ENCODE data around the gene HESX1. TPM values are rescaled to one million over a fixed set of nuclear protein-coding genes. Genes with fewer than 3 reads are reported as not detected.

The HESX1 gene
- total and polyA plus RNA-seq, 2 of the 4 experiments (the other 2 are of a cell fraction) = 0.36 to 0.82 TPM

GRCh38 chr3:57169108-57169507 is 30.7 kb downstream of the HESX1 start:
- H2AFZ ChIP-seq (replicated peaks; ENCODE audit: low read length, poor library complexity) = peak overlapping the region; percentile 63
- H2BK20ac ChIP-seq (ENCODE audit: low read depth, low read length) = no peak overlapping the region
- in situ Hi-C loops (cut with MboI; ENCODE audit: low sequenced_read_pairs) (loop anchor here (25.0 kb wide), 1 partner anchor 393 kb away; the partner anchor contains the start of gene PDE12), dilution Hi-C loops (cut with HindIII; ENCODE audit: low sequenced_read_pairs, unreplicated experiment) (no loop called here), intact Hi-C loops (cut with micrococcal nuclease) (no loop called here)
- H4K5ac ChIP-seq (ENCODE audit: low read depth, low read length) = no peak overlapping the region
- no peak overlapping the region for H3K4ac ChIP-seq (ENCODE audit: low read depth, low read length)
- CTCF ChIA-PET = interaction anchor here (0.7 to 0.8 kb wide), 3 partner anchors 32 to 598 kb away, joined by 3 to 4 read pairs (median 3); no protein-coding TSS in a partner anchor
- no peak overlapping the region for H3K23ac ChIP-seq (ENCODE audit: low read depth, low read length)
- DNase-seq (no peak), ATAC-seq (ENCODE audit: low read depth) (no peak)
- no peak overlapping the region for H2AK5ac ChIP-seq (ENCODE audit: low read depth, low read length)
- no peak overlapping the region for H3K27ac ChIP-seq (ENCODE audit: insufficient read depth, low read length)
- peaks cover 3% of the 10 kb centered on the region; the same call in 1 of the 2 replicates for H3K4me1 ChIP-seq (ENCODE audit: control insufficient read depth, insufficient read depth, low read length)
- H2AK9ac ChIP-seq (replicated peaks; ENCODE audit: low read depth, low read length, poor library complexity) = no peak overlapping the region
- no peaks in the 10 kb centered on the region for H3K9me3 ChIP-seq (ENCODE audit: control insufficient read depth, insufficient read depth, low read length)
- no peak overlapping the region for H3K4me3 ChIP-seq (ENCODE audit: insufficient read depth, low read depth, low read length)
- no CpG with 5 or more reads among the region's 3 CpGs for WGBS, 2 experiments (ENCODE audit: extremely low coverage in 2 of 2, insufficient read length in 1 of 2)
- H3K79me1 ChIP-seq (ENCODE audit: low read depth in 1 of 2, low read length in 2 of 2) = no peaks in the 10 kb centered on the region
- H3K18ac ChIP-seq (ENCODE audit: low read depth, low read length) = no peak overlapping the region
- H2BK120ac ChIP-seq (ENCODE audit: low read depth, low read length) = no peak overlapping the region
- no peaks in the 10 kb centered on the region; the same call in 1 of the 2 replicates for H4K20me1 ChIP-seq (ENCODE audit: insufficient read depth, low read length)
- H2BK5ac ChIP-seq (ENCODE audit: low read depth, low read length, poor library complexity, severe bottlenecking) = no peak overlapping the region
- no peak overlapping the region; a peak in 1 of 4 replicates for H4K8ac ChIP-seq (ENCODE audit: low read depth in 2 of 2, low read length in 2 of 2)
- no peaks in the 10 kb centered on the region for H3K36me3 ChIP-seq (ENCODE audit: control insufficient read depth, insufficient read depth, low read length)
- POLR2A ChIA-PET (ENCODE audit: unreplicated experiment) = no interaction called here
- peaks cover 21% of the 10 kb centered on the region for H3K27me3 ChIP-seq (ENCODE audit: control insufficient read depth, insufficient read depth, low read length)
- BruUV-seq (replicated peaks) = no TSS peak
- TF ChIP-seq RAD21 (IDR thresholded peaks at IDR 0.05; ENCODE audit: low read length) (no peak), MAFK (IDR thresholded peaks at IDR 0.05; ENCODE audit: low read depth, low read length) (no peak), FOS (IDR thresholded peaks at IDR 0.05; ENCODE audit: low read depth, low read length) (no peak), POLR2A (IDR thresholded peaks at IDR 0.05; ENCODE audit: low read depth, low read length) (no peak), ELK1 (IDR thresholded peaks at IDR 0.05; ENCODE audit: borderline replicate concordance, low read depth, low read length) (no peak), USF2 (IDR thresholded peaks at IDR 0.05; ENCODE audit: low read depth, low read length) (no peak), RCOR1 (IDR thresholded peaks at IDR 0.05; ENCODE audit: insufficient replicate concordance, low read length) (no peak), CHD1 (IDR thresholded peaks at IDR 0.05; ENCODE audit: low read depth, low read length) (no peak), NFE2L2 (IDR thresholded peaks at IDR 0.05; ENCODE audit: low read depth, low read length) (no peak), CEBPB (IDR thresholded peaks at IDR 0.05; ENCODE audit: low read depth, low read length) (no peak), CTCF (conservative IDR thresholded peaks at IDR 0.05; ENCODE audit: low read depth, low read length) (no peak), SMC3 (IDR thresholded peaks at IDR 0.05; ENCODE audit: low read depth, low read length) (no peak)
- no peaks in the 10 kb centered on the region for H3K9me1 ChIP-seq (ENCODE audit: insufficient read depth, low read length)
- no peak overlapping the region for H2BK15ac ChIP-seq (ENCODE audit: low read depth, low read length)
- no peak overlapping the region for H3K4me2 ChIP-seq (ENCODE audit: low read depth, low read length)
- no peak overlapping the region for H4K91ac ChIP-seq (ENCODE audit: insufficient read depth, low read depth, low read length)
- H3K56ac ChIP-seq (ENCODE audit: extremely low read depth, insufficient read depth, low read length) = no peak overlapping the region
- H3K9ac ChIP-seq (ENCODE audit: low read depth, low read length) = no peak overlapping the region
- H3K14ac ChIP-seq (replicated peaks; ENCODE audit: low read depth, low read length) = no peak overlapping the region

Data from IMR-90 (cell line).